Measurements from ENCODE around the gene FAM193B. TPM values are rescaled to one million over a fixed set of nuclear protein-coding genes. Genes with fewer than 3 reads are reported as not detected.
A peak's percentile ranks its signal among the peaks of the same experiment; 100 is the strongest.

Gene FAM193B
- total and polyA plus RNA-seq, 9 of the 15 experiments (the other 6 are each of a cell fraction or from before 2014, with no cell fraction given), result 4.4 to 76.4 (median 37.3) TPM

- 0 out of 2 replicates have a peak, but pooled peaks have one; percentile 36 for TF ChIP-seq ZNF436 (CRISPR knock-in tag; IDR thresholded peaks at IDR 0.05)
- no peak for TF ChIP-seq TAF9B (IDR thresholded peaks at IDR 0.05; ENCODE audit: partially characterized antibody)
- TF ChIP-seq CCAR2 (IDR thresholded peaks at IDR 0.05; ENCODE audit: low read depth, low read length), result no peak
- TF ChIP-seq MCM7 (IDR thresholded peaks at IDR 0.05), result no peak
- TF ChIP-seq NCOA2 (IDR thresholded peaks at IDR 0.05; ENCODE audit: partially characterized antibody in 2 of 2), result no peak
- peak; percentile 12; the same call in 1 of the 2 replicates for TF ChIP-seq SMARCA4 (IDR thresholded peaks at IDR 0.05)
- TF ChIP-seq ZNF583 (CRISPR knock-in tag; IDR thresholded peaks at IDR 0.05), result no peak
- no peak; the same call in 1 of the 2 replicates for TF ChIP-seq KLF1 (tag; IDR thresholded peaks at IDR 0.05)
- TF ChIP-seq MEIS2 (IDR thresholded peaks at IDR 0.05; ENCODE audit: partially characterized antibody), result no peak
- TF ChIP-seq, protein P1, sequence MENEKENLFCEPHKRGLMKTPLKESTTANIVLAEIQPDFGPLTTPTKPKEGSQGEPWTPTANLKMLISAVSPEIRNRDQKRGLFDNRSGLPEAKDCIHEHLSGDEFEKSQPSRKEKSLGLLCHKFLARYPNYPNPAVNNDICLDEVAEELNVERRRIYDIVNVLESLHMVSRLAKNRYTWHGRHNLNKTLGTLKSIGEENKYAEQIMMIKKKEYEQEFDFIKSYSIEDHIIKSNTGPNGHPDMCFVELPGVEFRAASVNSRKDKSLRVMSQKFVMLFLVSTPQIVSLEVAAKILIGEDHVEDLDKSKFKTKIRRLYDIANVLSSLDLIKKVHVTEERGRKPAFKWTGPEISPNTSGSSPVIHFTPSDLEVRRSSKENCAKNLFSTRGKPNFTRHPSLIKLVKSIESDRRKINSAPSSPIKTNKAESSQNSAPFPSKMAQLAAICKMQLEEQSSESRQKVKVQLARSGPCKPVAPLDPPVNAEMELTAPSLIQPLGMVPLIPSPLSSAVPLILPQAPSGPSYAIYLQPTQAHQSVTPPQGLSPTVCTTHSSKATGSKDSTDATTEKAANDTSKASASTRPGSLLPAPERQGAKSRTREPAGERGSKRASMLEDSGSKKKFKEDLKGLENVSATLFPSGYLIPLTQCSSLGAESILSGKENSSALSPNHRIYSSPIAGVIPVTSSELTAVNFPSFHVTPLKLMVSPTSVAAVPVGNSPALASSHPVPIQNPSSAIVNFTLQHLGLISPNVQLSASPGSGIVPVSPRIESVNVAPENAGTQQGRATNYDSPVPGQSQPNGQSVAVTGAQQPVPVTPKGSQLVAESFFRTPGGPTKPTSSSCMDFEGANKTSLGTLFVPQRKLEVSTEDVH (IDR thresholded peaks at IDR 0.05; ENCODE audit: low read depth, partially characterized antibody), result no peak
- TF ChIP-seq EGR1 (conservative IDR thresholded peaks at IDR 0.05), result peak; percentile 96
- peak; percentile 39 for TF ChIP-seq ZFP36 (IDR thresholded peaks at IDR 0.05; ENCODE audit: low read depth, low read length, partially characterized antibody)
- no peak for TF ChIP-seq ZNF785 (CRISPR knock-in tag; IDR thresholded peaks at IDR 0.05)
- TF ChIP-seq DMBX1 (CRISPR knock-in tag; IDR thresholded peaks at IDR 0.05; ENCODE audit: borderline replicate concordance), result peak; percentile 64
- TF ChIP-seq SAP30 (IDR thresholded peaks at IDR 0.05; ENCODE audit: borderline replicate concordance, insufficient read depth, low read depth, low read length, poor library complexity, severe bottlenecking), result no peak
- TF ChIP-seq, protein P2, sequence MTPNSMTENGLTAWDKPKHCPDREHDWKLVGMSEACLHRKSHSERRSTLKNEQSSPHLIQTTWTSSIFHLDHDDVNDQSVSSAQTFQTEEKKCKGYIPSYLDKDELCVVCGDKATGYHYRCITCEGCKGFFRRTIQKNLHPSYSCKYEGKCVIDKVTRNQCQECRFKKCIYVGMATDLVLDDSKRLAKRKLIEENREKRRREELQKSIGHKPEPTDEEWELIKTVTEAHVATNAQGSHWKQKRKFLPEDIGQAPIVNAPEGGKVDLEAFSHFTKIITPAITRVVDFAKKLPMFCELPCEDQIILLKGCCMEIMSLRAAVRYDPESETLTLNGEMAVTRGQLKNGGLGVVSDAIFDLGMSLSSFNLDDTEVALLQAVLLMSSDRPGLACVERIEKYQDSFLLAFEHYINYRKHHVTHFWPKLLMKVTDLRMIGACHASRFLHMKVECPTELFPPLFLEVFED (CRISPR knock-in tag; conservative IDR thresholded peaks at IDR 0.05), result no peak
- 0 out of 2 replicates have a peak, but pooled peaks have one; percentile 64 for TF ChIP-seq PHF21A (IDR thresholded peaks at IDR 0.05; ENCODE audit: borderline replicate concordance, low read depth)
- TF ChIP-seq, protein P3, sequence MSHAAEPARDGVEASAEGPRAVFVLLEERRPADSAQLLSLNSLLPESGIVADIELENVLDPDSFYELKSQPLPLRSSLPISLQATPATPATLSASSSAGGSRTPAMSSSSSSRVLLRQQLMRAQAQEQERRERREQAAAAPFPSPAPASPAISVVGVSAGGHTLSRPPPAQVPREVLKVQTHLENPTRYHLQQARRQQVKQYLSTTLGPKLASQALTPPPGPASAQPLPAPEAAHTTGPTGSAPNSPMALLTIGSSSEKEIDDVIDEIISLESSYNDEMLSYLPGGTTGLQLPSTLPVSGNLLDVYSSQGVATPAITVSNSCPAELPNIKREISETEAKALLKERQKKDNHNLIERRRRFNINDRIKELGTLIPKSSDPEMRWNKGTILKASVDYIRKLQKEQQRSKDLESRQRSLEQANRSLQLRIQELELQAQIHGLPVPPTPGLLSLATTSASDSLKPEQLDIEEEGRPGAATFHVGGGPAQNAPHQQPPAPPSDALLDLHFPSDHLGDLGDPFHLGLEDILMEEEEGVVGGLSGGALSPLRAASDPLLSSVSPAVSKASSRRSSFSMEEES (CRISPR knock-in tag; IDR thresholded peaks at IDR 0.05), result no peak
- TF ChIP-seq IRF2 (CRISPR knock-in tag; IDR thresholded peaks at IDR 0.05), result no peak
- no peak for TF ChIP-seq TGIF2 (CRISPR knock-in tag; IDR thresholded peaks at IDR 0.05)
- TF ChIP-seq ZFP91 (CRISPR knock-in tag; IDR thresholded peaks at IDR 0.05), result no peak
- no peak for TF ChIP-seq BDP1 (IDR thresholded peaks at IDR 0.05; ENCODE audit: insufficient read depth, insufficient read length)
These were observed 56.9 kb downstream of the FAM193B start, which contains the start of gene PDLIM7 (continued) for GRCh38 chr5:177497292-177498012.

Data from K562 (cell line).